ENCODE measurements around the gene PRDM16.

- TF ChIP-seq POLR2A (IDR thresholded peaks at IDR 0.05) = no peak
- TF ChIP-seq, protein P1, sequence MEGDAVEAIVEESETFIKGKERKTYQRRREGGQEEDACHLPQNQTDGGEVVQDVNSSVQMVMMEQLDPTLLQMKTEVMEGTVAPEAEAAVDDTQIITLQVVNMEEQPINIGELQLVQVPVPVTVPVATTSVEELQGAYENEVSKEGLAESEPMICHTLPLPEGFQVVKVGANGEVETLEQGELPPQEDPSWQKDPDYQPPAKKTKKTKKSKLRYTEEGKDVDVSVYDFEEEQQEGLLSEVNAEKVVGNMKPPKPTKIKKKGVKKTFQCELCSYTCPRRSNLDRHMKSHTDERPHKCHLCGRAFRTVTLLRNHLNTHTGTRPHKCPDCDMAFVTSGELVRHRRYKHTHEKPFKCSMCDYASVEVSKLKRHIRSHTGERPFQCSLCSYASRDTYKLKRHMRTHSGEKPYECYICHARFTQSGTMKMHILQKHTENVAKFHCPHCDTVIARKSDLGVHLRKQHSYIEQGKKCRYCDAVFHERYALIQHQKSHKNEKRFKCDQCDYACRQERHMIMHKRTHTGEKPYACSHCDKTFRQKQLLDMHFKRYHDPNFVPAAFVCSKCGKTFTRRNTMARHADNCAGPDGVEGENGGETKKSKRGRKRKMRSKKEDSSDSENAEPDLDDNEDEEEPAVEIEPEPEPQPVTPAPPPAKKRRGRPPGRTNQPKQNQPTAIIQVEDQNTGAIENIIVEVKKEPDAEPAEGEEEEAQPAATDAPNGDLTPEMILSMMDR (IDR thresholded peaks at IDR 0.05) = no peak
Observed at GRCh38 chr1:3476666-3477065, 407.7 kb downstream of the PRDM16 start.

Measured in thyroid gland (tissue), 4 donors.